RWPE2 (cell line): ENCODE measurements around the gene TRAPPC10.
A peak's percentile ranks its signal among the peaks of the same experiment; 100 is the strongest.

ENCODE experiments used
- ATAC-seq: fragments of 200-7000 bp; cut with Tn5 transposase; 3 replicates; pipeline ENCODE4 v1.9.1; 2021; ENCODE audit warnings: low read depth
- DNase-seq: peaks from one replicate; pipeline ENCODE4 v3.0.0-alpha.2; 2020; ENCODE audit warnings: low spot score
- H3K27ac ChIP-seq: fragments of 450-650 bp; 2 replicates; pipeline ENCODE4 v1.5.1; 2017; ENCODE audit warnings: mild to moderate bottlenecking; ENCODE audit not compliant: poor library complexity, severe bottlenecking
- H3K27me3 ChIP-seq: fragments of 250-450 bp; sonication (Bioruptor Pico); 2 replicates; pipeline ENCODE4 v1.5.1; 2021; ENCODE audit warnings: mild to moderate bottlenecking, moderate library complexity; ENCODE audit not compliant: insufficient read depth, poor library complexity, severe bottlenecking
- H3K36me3 ChIP-seq: fragments of 250-450 bp; sonication (Bioruptor Pico); 2 replicates; pipeline ENCODE4 v1.5.1; 2020; ENCODE audit warnings: low read depth, mild to moderate bottlenecking, moderate library complexity
- H3K4me1 ChIP-seq: fragments of 250-450 bp; sonication (Bioruptor Pico); 2 replicates; pipeline ENCODE4 v1.5.1; 2021; ENCODE audit warnings: mild to moderate bottlenecking, moderate library complexity; ENCODE audit not compliant: insufficient read depth, poor library complexity, severe bottlenecking
- H3K4me3 ChIP-seq: fragments of 250-450 bp; sonication (Bioruptor Pico); 2 replicates; pipeline ENCODE4 v1.5.1; 2021; ENCODE audit warnings: mild to moderate bottlenecking, moderate library complexity; ENCODE audit not compliant: severe bottlenecking
- H3K9me3 ChIP-seq: fragments of 250-450 bp; sonication (Bioruptor Pico); 2 replicates; pipeline ENCODE4 v1.5.1; 2021; ENCODE audit warnings: mild to moderate bottlenecking, moderate library complexity; ENCODE audit not compliant: severe bottlenecking
- TF ChIP-seq, protein P1 (sequence below): fragments of 450-650 bp; IDR thresholded peaks from one replicate; pipeline ENCODE4 v1.5.1; 2017; ENCODE audit warnings: mild to moderate bottlenecking, moderate library complexity; ENCODE audit not compliant: poor library complexity, severe bottlenecking

Gene TRAPPC10

GRCh38 chr21:43994085-43994484 is 18.0 kb upstream of the TRAPPC10 start:
- H3K4me3 ChIP-seq, result no peak overlapping the region
- no peaks in the 10 kb centered on the region for H3K27me3 ChIP-seq
- no peak overlapping the region for H3K27ac ChIP-seq
- no peak; the same call in 2 of the 3 replicates for ATAC-seq
- TF ChIP-seq, protein P1, sequence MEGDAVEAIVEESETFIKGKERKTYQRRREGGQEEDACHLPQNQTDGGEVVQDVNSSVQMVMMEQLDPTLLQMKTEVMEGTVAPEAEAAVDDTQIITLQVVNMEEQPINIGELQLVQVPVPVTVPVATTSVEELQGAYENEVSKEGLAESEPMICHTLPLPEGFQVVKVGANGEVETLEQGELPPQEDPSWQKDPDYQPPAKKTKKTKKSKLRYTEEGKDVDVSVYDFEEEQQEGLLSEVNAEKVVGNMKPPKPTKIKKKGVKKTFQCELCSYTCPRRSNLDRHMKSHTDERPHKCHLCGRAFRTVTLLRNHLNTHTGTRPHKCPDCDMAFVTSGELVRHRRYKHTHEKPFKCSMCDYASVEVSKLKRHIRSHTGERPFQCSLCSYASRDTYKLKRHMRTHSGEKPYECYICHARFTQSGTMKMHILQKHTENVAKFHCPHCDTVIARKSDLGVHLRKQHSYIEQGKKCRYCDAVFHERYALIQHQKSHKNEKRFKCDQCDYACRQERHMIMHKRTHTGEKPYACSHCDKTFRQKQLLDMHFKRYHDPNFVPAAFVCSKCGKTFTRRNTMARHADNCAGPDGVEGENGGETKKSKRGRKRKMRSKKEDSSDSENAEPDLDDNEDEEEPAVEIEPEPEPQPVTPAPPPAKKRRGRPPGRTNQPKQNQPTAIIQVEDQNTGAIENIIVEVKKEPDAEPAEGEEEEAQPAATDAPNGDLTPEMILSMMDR, result no peak
- H3K9me3 ChIP-seq, result no peaks in the 10 kb centered on the region
- no peaks in the 10 kb centered on the region for H3K4me1 ChIP-seq
- H3K36me3 ChIP-seq, result no peaks in the 10 kb centered on the region
- DNase-seq, result no peak

GRCh38 chr21:43994646-43995045 is 17.5 kb upstream of the TRAPPC10 start:
- Histone ChIP-seq H3K27me3 (no peaks in the 10 kb centered on the region), H3K36me3 (no peaks in the 10 kb centered on the region), H3K4me3 (no peak overlapping the region), H3K9me3 (no peaks in the 10 kb centered on the region), H3K4me1 (no peaks in the 10 kb centered on the region), H3K27ac (no peak overlapping the region)
- ATAC-seq (no peak), DNase-seq (no peak)
- TF ChIP-seq, protein P1, result no peak

DNA sequence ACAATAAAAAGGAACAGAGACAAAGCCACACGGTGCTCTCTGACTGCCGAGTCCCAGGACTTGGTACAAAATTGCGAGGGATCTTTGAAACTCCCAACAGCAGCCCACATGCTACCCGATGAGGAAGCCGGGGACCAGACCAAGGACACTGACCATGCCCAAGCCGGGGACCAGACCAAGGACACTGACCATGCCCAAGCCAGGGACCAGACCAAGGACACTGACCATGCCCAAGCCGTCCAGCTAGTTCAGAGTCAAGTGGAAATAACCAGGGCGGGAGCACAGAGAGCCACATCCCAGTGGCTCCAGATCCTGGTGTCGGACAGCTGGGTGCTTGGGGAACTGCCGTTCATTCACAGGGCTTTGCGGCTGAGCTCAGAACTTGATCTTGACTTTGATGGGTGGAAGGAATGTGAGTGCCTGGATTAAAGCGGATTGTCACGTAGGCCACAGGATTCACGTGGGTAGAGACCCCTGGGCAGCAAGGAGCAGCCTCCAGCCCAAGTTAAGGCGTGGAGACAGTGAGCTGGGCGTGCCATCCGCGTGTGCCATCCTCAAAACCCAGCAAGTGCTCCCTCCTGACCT is 16.5 kb upstream of the TRAPPC10 start:
- ATAC-seq, result no peak
- no peak overlapping the region for H3K4me3 ChIP-seq
- no peaks in the 10 kb centered on the region for H3K4me1 ChIP-seq
- H3K36me3 ChIP-seq, result no peaks in the 10 kb centered on the region
- no peaks in the 10 kb centered on the region for H3K9me3 ChIP-seq
- TF ChIP-seq, protein P1, result no peak
- no peak for DNase-seq
- no peak overlapping the region for H3K27ac ChIP-seq
- H3K27me3 ChIP-seq, result no peaks in the 10 kb centered on the region

- ATAC-seq (peak; percentile 33; the same call in 1 of the 3 replicates), DNase-seq (no peak)
- no peaks in the 10 kb centered on the region for H3K36me3 ChIP-seq
- no peaks in the 10 kb centered on the region for H3K9me3 ChIP-seq
- no peaks in the 10 kb centered on the region for H3K27me3 ChIP-seq
- no peaks in the 10 kb centered on the region for H3K4me1 ChIP-seq
- TF ChIP-seq, protein P1, result no peak
- no peak overlapping the region for H3K27ac ChIP-seq
- H3K4me3 ChIP-seq, result no peak overlapping the region
Measured at GRCh38 chr21:43997766-43998742, 14.1 kb upstream of the TRAPPC10 start.
